ENCODE measurements around the gene SETDB2. TPM values are rescaled to one million over a fixed set of nuclear protein-coding genes. Genes with fewer than 3 reads are reported as not detected.

The SETDB2 gene
- polyA plus RNA-seq, 1 donor (not counting 4 experiments of a cell fraction or from before 2014, with no cell fraction given) = 5.6 TPM

DNA sequence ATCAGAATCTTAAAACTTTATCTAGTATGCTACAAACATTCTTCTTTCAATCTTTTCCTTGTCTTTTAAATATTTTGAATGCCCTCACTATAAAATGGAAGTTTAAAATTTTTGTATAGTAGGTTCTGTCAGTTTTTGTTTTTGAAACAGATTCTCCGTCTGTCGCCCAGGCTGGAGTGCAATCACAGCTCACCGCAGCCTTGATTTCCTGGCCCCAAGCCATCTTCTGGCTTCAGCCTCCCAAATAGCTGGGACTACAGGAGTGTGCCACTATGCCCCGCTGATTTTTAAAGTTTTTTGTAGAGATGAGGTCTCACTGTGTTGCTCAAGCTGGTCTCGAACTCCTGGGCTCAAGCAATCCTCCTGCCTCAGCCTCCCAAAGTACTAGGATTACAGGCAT is 72.4 kb downstream of the SETDB2 start:
- Histone ChIP-seq H3K4me3 (ENCODE audit: control insufficient read depth in 2 of 3, extremely low read depth in 1 of 3, insufficient read depth in 2 of 3, low read depth in 1 of 3, low read length in 3 of 3) (no peak overlapping the region), H3K27ac (ENCODE audit: control insufficient read depth, insufficient read depth, low read length) (no peak overlapping the region), H3K9me3 (ENCODE audit: control insufficient read depth, low read depth, low read length) (no peaks in the 10 kb centered on the region), H3K36me3 (ENCODE audit: control insufficient read depth in 2 of 2, extremely low read depth in 1 of 2, insufficient read depth in 2 of 2, low read length in 2 of 2) (peaks cover 4 to 10% of the 10 kb centered on the region in 2 experiments), H3K4me2 (ENCODE audit: control insufficient read depth, extremely low read depth, insufficient read depth, low read depth, low read length) (no peak overlapping the region), H4K20me1 (ENCODE audit: control insufficient read depth, extremely low read depth, insufficient read depth, low read length) (no peaks in the 10 kb centered on the region), H3K9ac (ENCODE audit: control insufficient read depth, extremely low read depth, insufficient read depth, low read length) (no peak overlapping the region), H3K27me3 (ENCODE audit: control insufficient read depth, extremely low read depth, insufficient read depth, low read length) (no peaks in the 10 kb centered on the region), H3K79me2 (ENCODE audit: control insufficient read depth, insufficient read depth, low read length) (no peaks in the 10 kb centered on the region), H3K4me1 (ENCODE audit: control insufficient read depth, extremely low read depth, insufficient read depth, low read length) (no peaks in the 10 kb centered on the region), H3K9me1 (ENCODE audit: control insufficient read depth, extremely low read depth, insufficient read depth, low read length) (no peaks in the 10 kb centered on the region), H2AFZ (ENCODE audit: control insufficient read depth, low read length) (no peak overlapping the region)
- TF ChIP-seq EZH2 (IDR thresholded peaks at IDR 0.05; ENCODE audit: low read length) = no peak
- TF ChIP-seq CTCF (optimal IDR thresholded peaks at IDR 0.05 in 1 of 3, IDR thresholded peaks at IDR 0.05 in 1 of 3, conservative IDR thresholded peaks at IDR 0.05 in 1 of 3; ENCODE audit: extremely low read depth in 1 of 3, insufficient read depth in 2 of 3, low read length in 3 of 3) = no peak
- DNase-seq (ENCODE audit: low read depth, low spot score) (no peak), FAIRE-seq (no peak)
- dilution Hi-C loops (cut with MboI; ENCODE audit: extremely low pct_ligation_motif_present, low sequenced_read_pairs) = no loop called here

GRCh38 chr13:49517461-49517860 is 73.4 kb downstream of the SETDB2 start:
- peaks cover 4 to 9% of the 10 kb centered on the region in 2 experiments for H3K36me3 ChIP-seq (ENCODE audit: control insufficient read depth in 2 of 2, extremely low read depth in 1 of 2, insufficient read depth in 2 of 2, low read length in 2 of 2)
- TF ChIP-seq CTCF (optimal IDR thresholded peaks at IDR 0.05 in 1 of 3, IDR thresholded peaks at IDR 0.05 in 1 of 3, conservative IDR thresholded peaks at IDR 0.05 in 1 of 3; ENCODE audit: extremely low read depth in 1 of 3, insufficient read depth in 2 of 3, low read length in 3 of 3) (no peak), EZH2 (IDR thresholded peaks at IDR 0.05; ENCODE audit: low read length) (no peak)
- no peaks in the 10 kb centered on the region for H3K4me1 ChIP-seq (ENCODE audit: control insufficient read depth, extremely low read depth, insufficient read depth, low read length)
- H3K9me1 ChIP-seq (ENCODE audit: control insufficient read depth, extremely low read depth, insufficient read depth, low read length) = no peaks in the 10 kb centered on the region
- dilution Hi-C loops (cut with MboI; ENCODE audit: extremely low pct_ligation_motif_present, low sequenced_read_pairs) = no loop called here
- no peak overlapping the region for H3K9ac ChIP-seq (ENCODE audit: control insufficient read depth, extremely low read depth, insufficient read depth, low read length)
- FAIRE-seq (no peak), DNase-seq (ENCODE audit: low read depth, low spot score) (no peak)
- H4K20me1 ChIP-seq (ENCODE audit: control insufficient read depth, extremely low read depth, insufficient read depth, low read length) = no peaks in the 10 kb centered on the region
- H3K9me3 ChIP-seq (ENCODE audit: control insufficient read depth, low read depth, low read length) = no peaks in the 10 kb centered on the region
- H3K4me3 ChIP-seq (ENCODE audit: control insufficient read depth in 2 of 3, extremely low read depth in 1 of 3, insufficient read depth in 2 of 3, low read depth in 1 of 3, low read length in 3 of 3) = no peak overlapping the region
- H2AFZ ChIP-seq (ENCODE audit: control insufficient read depth, low read length) = no peak overlapping the region
- H3K27ac ChIP-seq (ENCODE audit: control insufficient read depth, insufficient read depth, low read length) = no peak overlapping the region
- H3K79me2 ChIP-seq (ENCODE audit: control insufficient read depth, insufficient read depth, low read length) = no peaks in the 10 kb centered on the region
- no peaks in the 10 kb centered on the region for H3K27me3 ChIP-seq (ENCODE audit: control insufficient read depth, extremely low read depth, insufficient read depth, low read length)
- H3K4me2 ChIP-seq (ENCODE audit: control insufficient read depth, extremely low read depth, insufficient read depth, low read depth, low read length) = no peak overlapping the region

Data from keratinocyte (primary cell).